Measurements from ENCODE around the gene STARD3. TPM values are rescaled to one million over a fixed set of nuclear protein-coding genes. Genes with fewer than 3 reads are reported as not detected.

STARD3 gene
- total and polyA plus RNA-seq, 2 donors (not counting 3 experiments of a cell fraction or from before 2014, with no cell fraction given) = 51.0 to 75.7 TPM

- peaks cover 72 to 87% of the 10 kb centered on the region in 2 experiments for H3K27me3 ChIP-seq (ENCODE audit: control insufficient read depth in 2 of 2, insufficient read depth in 2 of 2, low read length in 2 of 2)
- intact Hi-C loops (cut with micrococcal nuclease) (no loop called here), dilution Hi-C loops (cut with MboI; ENCODE audit: extremely low pct_ligation_motif_present, low sequenced_read_pairs) (no loop called here)
- no peaks in the 10 kb centered on the region for H3K9me3 ChIP-seq (replicated peaks; ENCODE audit: control insufficient read depth, insufficient read depth, low read length)
- CTCF ChIA-PET = interaction anchor here (0.9 to 3.0 kb wide), 4 partner anchors 15 to 58 kb away, joined by 3 to 27 read pairs (median 5); no protein-coding TSS in a partner anchor
- H3K9me1 ChIP-seq (replicated peaks; ENCODE audit: control insufficient read depth, extremely low read depth, insufficient read depth, low read length) = no peaks in the 10 kb centered on the region
- TF ChIP-seq EZH2 (IDR thresholded peaks at IDR 0.05; ENCODE audit: borderline replicate concordance, low read depth, low read length, severe bottlenecking) (peak; percentile 96), FOS (IDR thresholded peaks at IDR 0.05; ENCODE audit: borderline replicate concordance, insufficient read depth, low read length) (no peak)
- no peak overlapping the region for H2AFZ ChIP-seq (ENCODE audit: low read depth, low read length)
- POLR2A ChIA-PET = no interaction called here
- H3K4me1 ChIP-seq (ENCODE audit: control insufficient read depth, extremely low read depth, insufficient read depth, low read length) = no peaks in the 10 kb centered on the region
- H3K79me2 ChIP-seq (ENCODE audit: control insufficient read depth, insufficient read depth, low read length) = no peaks in the 10 kb centered on the region
- H3K4me2 ChIP-seq (ENCODE audit: insufficient read depth, low read length) = no peak overlapping the region
- H3K4me3 ChIP-seq (replicated peaks in 1 of 3; ENCODE audit: insufficient read depth in 1 of 3, low read depth in 1 of 3, low read length in 3 of 3) = no peak overlapping the region
- H3K9ac ChIP-seq (replicated peaks; ENCODE audit: extremely low read depth, insufficient read depth, low read length) = no peak overlapping the region
- no peaks in the 10 kb centered on the region for H4K20me1 ChIP-seq (replicated peaks; ENCODE audit: control insufficient read depth, extremely low read depth, insufficient read depth, low read length)
- DNase-seq (ENCODE audit: low read depth, low spot score) (peak; percentile 13), FAIRE-seq (no peak)
- BruUV-seq (replicated peaks) = no TSS peak
- H3K36me3 ChIP-seq (ENCODE audit: control insufficient read depth in 2 of 2, extremely low read depth in 1 of 2, insufficient read depth in 2 of 2, low read length in 2 of 2) = no peaks in the 10 kb centered on the region
- H3K27ac ChIP-seq (ENCODE audit: insufficient read depth, low read depth, low read length) = no peak overlapping the region
Measured at GRCh38 chr17:39605492-39606433, 31.2 kb upstream of the STARD3 start.

GRCh38 chr17:39606434-39607056 lies 30.4 kb upstream of the STARD3 start:
- no peak overlapping the region for H2AFZ ChIP-seq (ENCODE audit: low read depth, low read length)
- no peaks in the 10 kb centered on the region for H4K20me1 ChIP-seq (replicated peaks; ENCODE audit: control insufficient read depth, extremely low read depth, insufficient read depth, low read length)
- ChIA-PET CTCF (interaction anchor here (0.7 to 3.0 kb wide), 4 partner anchors 8 to 28 kb away, joined by 3 to 27 read pairs (median 4); no protein-coding TSS in a partner anchor), POLR2A (no interaction called here)
- no peaks in the 10 kb centered on the region for H3K9me1 ChIP-seq (replicated peaks; ENCODE audit: control insufficient read depth, extremely low read depth, insufficient read depth, low read length)
- H3K79me2 ChIP-seq (ENCODE audit: control insufficient read depth, insufficient read depth, low read length) = no peaks in the 10 kb centered on the region
- intact Hi-C loops (cut with micrococcal nuclease) (no loop called here), dilution Hi-C loops (cut with MboI; ENCODE audit: extremely low pct_ligation_motif_present, low sequenced_read_pairs) (no loop called here)
- no peaks in the 10 kb centered on the region for H3K4me1 ChIP-seq (ENCODE audit: control insufficient read depth, extremely low read depth, insufficient read depth, low read length)
- H3K27ac ChIP-seq (ENCODE audit: insufficient read depth, low read depth, low read length) = no peak overlapping the region
- no peak for FAIRE-seq
- DNase-seq (ENCODE audit: low read depth, low spot score) = no peak
- TF ChIP-seq EZH2 (IDR thresholded peaks at IDR 0.05; ENCODE audit: borderline replicate concordance, low read depth, low read length, severe bottlenecking) (peak; percentile 27), FOS (IDR thresholded peaks at IDR 0.05; ENCODE audit: borderline replicate concordance, insufficient read depth, low read length) (no peak)
- no peak overlapping the region for H3K9ac ChIP-seq (replicated peaks; ENCODE audit: extremely low read depth, insufficient read depth, low read length)
- H3K9me3 ChIP-seq (replicated peaks; ENCODE audit: control insufficient read depth, insufficient read depth, low read length) = no peaks in the 10 kb centered on the region
- H3K4me3 ChIP-seq (replicated peaks in 1 of 3; ENCODE audit: insufficient read depth in 1 of 3, low read depth in 1 of 3, low read length in 3 of 3) = no peak overlapping the region
- H3K4me2 ChIP-seq (ENCODE audit: insufficient read depth, low read length) = no peak overlapping the region
- peaks cover 66 to 80% of the 10 kb centered on the region in 2 experiments for H3K27me3 ChIP-seq (ENCODE audit: control insufficient read depth in 2 of 2, insufficient read depth in 2 of 2, low read length in 2 of 2)
- BruUV-seq (replicated peaks) = no TSS peak
- no peaks in the 10 kb centered on the region for H3K36me3 ChIP-seq (ENCODE audit: control insufficient read depth in 2 of 2, extremely low read depth in 1 of 2, insufficient read depth in 2 of 2, low read length in 2 of 2)

All from endothelial cell of umbilical vein (primary cell).